Measurements from ENCODE around the gene GPHN.
"Not testable (repeated sequence)": the region's sequence is repeated elsewhere in the genome, so short reads cannot be mapped to it uniquely, and the experiment has no call there.

GPHN gene

DNA sequence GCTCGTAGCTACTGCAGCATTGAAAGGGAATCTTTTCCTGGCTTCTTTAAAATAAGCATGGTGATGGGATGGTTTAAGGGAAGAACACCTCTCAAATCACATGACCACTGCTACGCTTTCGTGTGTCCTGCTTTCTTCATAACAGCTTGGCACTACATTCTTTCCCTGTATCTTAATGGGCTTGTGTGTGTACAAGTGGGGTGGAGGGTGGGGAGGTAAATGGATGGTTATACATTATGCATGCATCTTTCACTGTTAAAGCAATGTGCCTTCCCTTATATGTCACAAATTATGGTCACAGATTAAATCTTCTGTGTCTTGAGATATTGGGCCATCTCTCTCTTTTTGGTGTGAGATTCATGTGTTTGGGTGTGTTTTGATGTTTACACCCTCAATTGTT, 511.8 kb downstream of the GPHN start:
- no peaks in the 10 kb centered on the region for H3K4me1 ChIP-seq (ENCODE audit: control insufficient read depth in 5 of 5, insufficient read depth in 5 of 5, low read length in 5 of 5)
- peaks cover 0 to 5% (median 0%) of the 10 kb centered on the region in 5 donors for H3K36me3 ChIP-seq (ENCODE audit: control insufficient read depth in 5 of 5, insufficient read depth in 5 of 5, low read length in 5 of 5)
- peaks cover 0 to 4% (median 0%) of the 10 kb centered on the region in 5 donors for H3K9me3 ChIP-seq (ENCODE audit: control insufficient read depth in 5 of 5, low read length in 5 of 5)
- no peak overlapping the region for H3K27ac ChIP-seq (ENCODE audit: low read depth, low read length)
- no peaks in the 10 kb centered on the region for H3K27me3 ChIP-seq (ENCODE audit: control insufficient read depth in 5 of 5, insufficient read depth in 4 of 5, low read length in 5 of 5)
- no peak overlapping the region for H3K9ac ChIP-seq (ENCODE audit: low read length in 5 of 5)
- no peak overlapping the region for H3K4me3 ChIP-seq (ENCODE audit: low read depth in 1 of 5, low read length in 5 of 5)

DNA sequence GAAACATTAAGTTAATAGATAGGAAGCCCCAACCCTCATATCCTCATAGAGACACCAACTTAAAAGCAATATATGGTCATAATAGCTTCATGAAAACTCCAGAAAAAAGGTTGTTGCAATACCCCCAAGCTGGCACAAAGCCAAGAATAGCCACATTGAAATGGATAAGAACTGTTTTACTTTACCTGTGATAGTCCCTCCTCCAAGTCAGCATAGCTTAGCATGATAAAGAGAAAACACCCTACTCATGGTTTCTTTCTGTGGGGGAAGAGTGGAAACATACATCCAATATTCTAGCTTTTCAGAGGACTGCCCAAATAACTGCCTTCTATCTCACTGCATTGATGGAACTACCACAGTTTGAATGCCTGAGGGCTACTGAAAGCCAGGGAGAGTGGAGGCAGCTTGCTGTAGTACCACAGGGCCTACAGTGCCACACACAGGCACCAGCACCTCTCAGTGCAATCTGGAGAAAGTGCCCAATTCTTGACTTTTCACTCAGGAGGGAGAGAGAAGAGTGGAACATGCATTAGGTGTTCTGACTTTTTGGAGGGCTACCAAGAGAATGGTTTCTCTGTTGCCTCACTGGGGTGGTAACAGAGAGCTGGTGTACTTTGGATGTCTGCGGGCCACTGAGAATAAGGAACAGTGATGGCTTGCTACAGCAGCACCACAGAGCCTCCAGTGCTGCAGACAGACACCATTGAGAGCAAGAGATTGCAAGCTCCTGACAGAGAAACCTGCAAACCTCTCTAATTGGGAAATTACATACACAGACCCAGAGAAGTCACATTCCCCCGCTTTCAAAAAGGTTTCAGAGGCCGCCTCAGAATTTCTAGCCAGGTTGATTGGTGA, 524.2 kb downstream of the GPHN start:
- no peak overlapping the region for H3K4me3 ChIP-seq (ENCODE audit: low read depth in 1 of 5, low read length in 5 of 5)

DNA sequence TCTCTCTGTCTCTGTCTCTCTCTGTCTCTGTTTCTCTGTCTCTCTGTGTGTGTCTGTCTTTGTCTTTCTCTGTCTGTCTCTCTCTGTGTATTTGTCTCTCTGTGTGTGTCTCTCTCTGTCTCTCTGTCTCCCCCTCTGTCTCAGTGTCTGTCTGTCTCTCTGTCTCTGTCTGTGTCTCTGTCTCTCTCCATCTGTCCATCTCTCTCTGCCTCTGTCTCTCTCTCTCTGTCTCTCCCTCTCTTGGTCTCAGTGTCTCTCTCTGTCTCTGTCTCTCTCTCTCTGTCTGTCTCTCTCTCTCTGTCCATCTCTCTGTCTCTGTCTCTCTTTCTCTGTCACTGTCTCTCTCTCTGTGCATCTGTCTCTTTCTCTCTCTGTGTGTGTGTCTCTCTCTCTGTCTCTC, 537.5 kb downstream of the GPHN start:
- Histone ChIP-seq H3K9me3 (ENCODE audit: control insufficient read depth in 5 of 5, low read length in 5 of 5) (peaks cover 0 to 3% (median 0%) of the 10 kb centered on the region in 5 donors), H3K4me1 (ENCODE audit: control insufficient read depth in 5 of 5, insufficient read depth in 5 of 5, low read length in 5 of 5) (no peaks in the 10 kb centered on the region), H3K4me3 (ENCODE audit: low read depth in 1 of 5, low read length in 5 of 5) (no peak overlapping the region), H3K27me3 (ENCODE audit: control insufficient read depth in 5 of 5, insufficient read depth in 4 of 5, low read length in 5 of 5) (no peaks in the 10 kb centered on the region), H3K36me3 (ENCODE audit: control insufficient read depth in 5 of 5, insufficient read depth in 5 of 5, low read length in 5 of 5) (peaks cover 0 to under 1% (median 0%) of the 10 kb centered on the region in 5 donors), H3K27ac (ENCODE audit: low read depth, low read length) (no peak overlapping the region), H3K9ac (ENCODE audit: low read length in 5 of 5) (no peak overlapping the region)

More for the DNA sequence above, 524.2 kb downstream of the GPHN start:
- no peaks in the 10 kb centered on the region for H3K4me1 ChIP-seq (ENCODE audit: control insufficient read depth in 5 of 5, insufficient read depth in 5 of 5, low read length in 5 of 5)
- peaks cover 0 to 3% (median 2%) of the 10 kb centered on the region in 5 donors for H3K36me3 ChIP-seq (ENCODE audit: control insufficient read depth in 5 of 5, insufficient read depth in 5 of 5, low read length in 5 of 5)
- peaks cover 0 to 4% (median 0%) of the 10 kb centered on the region in 5 donors for H3K9me3 ChIP-seq (ENCODE audit: control insufficient read depth in 5 of 5, low read length in 5 of 5)
- H3K27ac ChIP-seq (ENCODE audit: low read depth, low read length): no peak overlapping the region
- no peaks in the 10 kb centered on the region for H3K27me3 ChIP-seq (ENCODE audit: control insufficient read depth in 5 of 5, insufficient read depth in 4 of 5, low read length in 5 of 5)
- no peak overlapping the region for H3K9ac ChIP-seq (ENCODE audit: low read length in 5 of 5)

DNA sequence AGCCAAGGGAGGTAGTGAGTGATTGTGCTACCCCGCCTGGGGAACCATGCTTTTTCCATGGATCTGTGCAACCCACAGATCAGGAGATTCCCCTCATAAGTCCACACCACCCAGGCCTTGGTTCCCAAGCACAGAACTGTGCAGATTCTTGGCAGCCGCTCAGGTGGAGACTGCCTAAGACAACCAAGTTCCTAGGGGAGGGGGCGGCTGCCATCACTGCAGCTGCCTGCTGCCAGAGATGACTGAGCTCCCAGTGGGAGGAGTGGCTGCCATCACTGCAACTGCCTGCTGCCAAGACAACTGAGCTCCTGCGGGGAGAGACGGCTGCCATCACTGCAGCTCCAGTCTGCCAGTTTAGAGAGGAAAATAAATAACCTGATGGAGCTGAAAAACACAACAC, 542.9 kb downstream of the GPHN start:
- Histone ChIP-seq H3K4me1 (ENCODE audit: control insufficient read depth in 5 of 5, insufficient read depth in 5 of 5, low read length in 5 of 5) (no peaks in the 10 kb centered on the region), H3K27ac (ENCODE audit: low read depth, low read length) (no peak overlapping the region), H3K9ac (ENCODE audit: low read length in 5 of 5) (no peak overlapping the region), H3K9me3 (ENCODE audit: control insufficient read depth in 5 of 5, low read length in 5 of 5) (peaks cover 0 to under 1% (median 0%) of the 10 kb centered on the region in 5 donors), H3K36me3 (ENCODE audit: control insufficient read depth in 5 of 5, insufficient read depth in 5 of 5, low read length in 5 of 5) (peaks cover 0 to 7% (median 3%) of the 10 kb centered on the region in 5 donors), H3K4me3 (ENCODE audit: low read depth in 1 of 5, low read length in 5 of 5) (no peak overlapping the region), H3K27me3 (ENCODE audit: control insufficient read depth in 5 of 5, insufficient read depth in 4 of 5, low read length in 5 of 5) (no peaks in the 10 kb centered on the region)

DNA sequence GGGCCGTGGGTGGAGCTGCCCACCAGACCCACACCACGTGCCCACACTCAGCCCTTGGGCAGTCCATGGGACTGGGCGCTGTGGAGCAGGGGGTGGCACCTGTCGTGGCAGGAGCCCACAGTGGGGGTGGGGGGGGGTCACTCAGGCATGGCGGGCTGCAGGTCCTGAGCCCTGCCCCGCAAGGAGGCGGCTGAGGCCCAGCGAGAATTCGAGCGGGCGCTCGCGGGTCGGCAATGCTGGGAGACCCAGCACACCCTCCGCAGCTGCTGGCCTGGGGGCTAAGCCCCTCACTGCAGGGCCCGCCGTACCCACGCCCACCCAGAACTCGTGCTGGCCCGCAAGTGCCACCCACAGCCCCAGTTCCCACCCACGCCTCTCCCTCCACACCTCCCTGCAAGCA, 548.7 kb downstream of the GPHN start:
- H3K27me3 ChIP-seq (ENCODE audit: control insufficient read depth in 5 of 5, insufficient read depth in 4 of 5, low read length in 5 of 5): no peaks in the 10 kb centered on the region
- no peak overlapping the region for H3K9ac ChIP-seq (ENCODE audit: low read length in 5 of 5)
- H3K36me3 ChIP-seq (ENCODE audit: control insufficient read depth in 5 of 5, insufficient read depth in 5 of 5, low read length in 5 of 5): peaks cover 0 to 16% (median 4%) of the 10 kb centered on the region in 5 donors
- no peak overlapping the region for H3K4me3 ChIP-seq (ENCODE audit: low read depth in 1 of 5, low read length in 5 of 5)
- peaks cover 0 to 4% (median 0%) of the 10 kb centered on the region in 5 donors for H3K9me3 ChIP-seq (ENCODE audit: control insufficient read depth in 5 of 5, low read length in 5 of 5)
- no peaks in the 10 kb centered on the region for H3K4me1 ChIP-seq (ENCODE audit: control insufficient read depth in 5 of 5, insufficient read depth in 5 of 5, low read length in 5 of 5)
- H3K27ac ChIP-seq (ENCODE audit: low read depth, low read length): no peak overlapping the region

DNA sequence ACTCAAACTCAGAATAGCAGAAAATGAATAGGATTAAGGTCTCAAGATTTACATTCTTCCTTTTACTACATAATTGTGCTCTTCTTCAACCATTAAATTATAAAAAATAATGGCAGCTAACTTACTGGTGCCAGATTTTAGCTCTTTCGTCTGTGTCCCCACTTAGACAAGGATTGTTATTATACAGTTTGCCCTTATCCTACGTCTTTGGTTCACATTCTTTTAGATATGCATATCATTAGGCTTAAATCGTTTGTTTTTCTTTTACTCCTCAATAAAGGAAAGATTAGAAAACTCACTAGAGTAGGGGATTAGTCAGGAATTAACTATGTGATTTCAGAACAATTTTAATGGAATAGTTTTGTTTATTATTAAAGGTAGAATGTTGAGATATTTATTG, 551.6 kb downstream of the GPHN start:
- Histone ChIP-seq H3K36me3 (ENCODE audit: control insufficient read depth in 5 of 5, insufficient read depth in 5 of 5, low read length in 5 of 5) (peaks cover 0 to 25% (median 4%) of the 10 kb centered on the region in 5 donors), H3K9ac (ENCODE audit: low read length in 5 of 5) (no peak overlapping the region), H3K27ac (ENCODE audit: low read depth, low read length) (no peak overlapping the region), H3K27me3 (ENCODE audit: control insufficient read depth in 5 of 5, insufficient read depth in 4 of 5, low read length in 5 of 5) (no peaks in the 10 kb centered on the region), H3K4me1 (ENCODE audit: control insufficient read depth in 5 of 5, insufficient read depth in 5 of 5, low read length in 5 of 5) (no peaks in the 10 kb centered on the region), H3K9me3 (ENCODE audit: control insufficient read depth in 5 of 5, low read length in 5 of 5) (peaks cover 0 to 6% (median 0%) of the 10 kb centered on the region in 5 donors), H3K4me3 (ENCODE audit: low read depth in 1 of 5, low read length in 5 of 5) (no peak overlapping the region)

DNA sequence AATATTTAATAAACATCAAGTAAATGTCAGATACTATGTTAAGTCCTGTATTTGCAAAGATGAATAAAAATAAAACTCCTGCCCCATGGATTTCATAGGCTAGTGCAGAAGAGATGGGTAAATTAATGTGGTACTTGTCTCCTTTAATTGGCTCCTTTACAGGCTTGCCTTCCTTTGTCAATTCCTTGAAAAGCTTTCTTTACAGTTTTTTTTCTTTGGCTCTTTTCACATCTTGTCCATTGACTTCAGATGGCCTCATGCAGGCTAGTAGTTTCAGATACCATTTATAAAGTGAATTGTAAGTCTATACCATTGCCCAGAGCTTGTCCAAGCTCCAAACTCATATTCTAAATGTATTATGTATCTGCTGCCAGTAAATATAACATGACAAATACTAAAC, 552.6 kb downstream of the GPHN start:
- Histone ChIP-seq H3K9ac (ENCODE audit: low read length in 5 of 5) (no peak overlapping the region), H3K4me1 (ENCODE audit: control insufficient read depth in 5 of 5, insufficient read depth in 5 of 5, low read length in 5 of 5) (no peaks in the 10 kb centered on the region), H3K36me3 (ENCODE audit: control insufficient read depth in 5 of 5, insufficient read depth in 5 of 5, low read length in 5 of 5) (peaks cover 0 to 25% (median 4%) of the 10 kb centered on the region in 5 donors), H3K4me3 (ENCODE audit: low read depth in 1 of 5, low read length in 5 of 5) (no peak overlapping the region), H3K9me3 (ENCODE audit: control insufficient read depth in 5 of 5, low read length in 5 of 5) (peaks cover 0 to 6% (median 0%) of the 10 kb centered on the region in 5 donors), H3K27me3 (ENCODE audit: control insufficient read depth in 5 of 5, insufficient read depth in 4 of 5, low read length in 5 of 5) (no peaks in the 10 kb centered on the region), H3K27ac (ENCODE audit: low read depth, low read length) (no peak overlapping the region)

DNA sequence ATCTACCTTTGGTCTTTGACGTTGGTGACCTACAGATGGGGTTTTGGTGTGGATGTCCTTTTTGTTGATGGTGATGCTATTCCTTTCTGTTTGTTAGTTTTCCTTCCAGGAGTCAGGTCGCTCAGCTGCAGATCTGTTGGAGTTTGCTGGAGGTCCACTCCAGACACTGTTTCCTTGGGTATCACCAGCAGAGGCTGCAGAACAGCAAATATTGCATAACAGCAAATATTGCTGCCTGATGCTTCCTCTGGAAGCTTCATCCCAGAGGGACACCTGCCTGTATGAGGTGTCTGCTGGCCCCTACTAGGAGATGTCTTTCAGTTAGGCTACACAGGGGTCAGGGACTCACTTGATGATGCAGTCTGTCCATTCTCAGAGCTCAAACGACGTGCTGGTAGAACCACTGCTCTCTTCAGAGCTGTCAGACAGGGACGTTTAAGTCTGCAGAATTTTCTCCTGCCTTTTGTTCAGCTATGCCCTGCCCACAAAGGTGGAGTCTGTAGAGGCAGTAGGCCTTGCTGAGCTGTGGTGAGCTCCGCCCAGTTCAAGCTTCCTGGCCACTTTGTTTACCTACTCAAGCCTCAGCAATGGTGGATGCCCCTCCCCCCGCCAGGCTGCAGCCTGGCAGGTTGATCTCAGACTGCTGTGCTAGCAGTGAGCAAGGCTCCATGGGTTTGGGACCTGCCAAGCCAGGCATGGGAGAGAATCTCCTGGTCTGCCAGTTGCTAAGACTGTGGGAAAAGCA, 559.3 kb downstream of the GPHN start:
- not testable (repeated sequence) for H3K4me3 ChIP-seq (ENCODE audit: low read depth in 1 of 5, low read length in 5 of 5); H3K36me3 ChIP-seq (ENCODE audit: control insufficient read depth in 5 of 5, insufficient read depth in 5 of 5, low read length in 5 of 5); H3K27me3 ChIP-seq (ENCODE audit: control insufficient read depth in 5 of 5, insufficient read depth in 4 of 5, low read length in 5 of 5); H3K4me1 ChIP-seq (ENCODE audit: control insufficient read depth in 5 of 5, insufficient read depth in 5 of 5, low read length in 5 of 5); H3K9me3 ChIP-seq (ENCODE audit: control insufficient read depth in 5 of 5, low read length in 5 of 5); H3K9ac ChIP-seq (ENCODE audit: low read length in 5 of 5); H3K27ac ChIP-seq (ENCODE audit: low read depth, low read length)

DNA sequence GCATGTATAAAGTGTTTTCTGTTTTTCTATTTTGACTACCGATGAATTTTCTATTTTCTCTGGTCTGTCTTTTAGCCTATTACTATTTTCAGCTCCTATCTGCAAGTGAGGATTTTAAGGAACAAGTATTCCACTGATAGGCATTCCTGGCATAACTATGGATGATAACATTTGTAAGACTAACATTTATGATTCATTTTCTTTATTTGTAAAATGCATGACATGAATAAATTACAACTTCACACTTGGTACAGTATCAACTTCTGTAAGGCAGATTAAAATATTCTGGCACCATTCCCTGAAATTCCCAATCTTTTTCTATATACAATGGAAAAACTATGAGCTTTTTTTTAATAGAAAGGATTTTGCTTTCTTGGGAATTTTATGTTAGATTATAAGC, 560.3 kb downstream of the GPHN start:
- Histone ChIP-seq H3K27ac (ENCODE audit: low read depth, low read length) (no peak overlapping the region), H3K9ac (ENCODE audit: low read length in 5 of 5) (no peak overlapping the region), H3K4me3 (ENCODE audit: low read depth in 1 of 5, low read length in 5 of 5) (no peak overlapping the region), H3K36me3 (ENCODE audit: control insufficient read depth in 5 of 5, insufficient read depth in 5 of 5, low read length in 5 of 5) (peaks cover 0 to 3% (median 0%) of the 10 kb centered on the region in 5 donors), H3K27me3 (ENCODE audit: control insufficient read depth in 5 of 5, insufficient read depth in 4 of 5, low read length in 5 of 5) (no peaks in the 10 kb centered on the region), H3K4me1 (ENCODE audit: control insufficient read depth in 5 of 5, insufficient read depth in 5 of 5, low read length in 5 of 5) (no peaks in the 10 kb centered on the region), H3K9me3 (ENCODE audit: control insufficient read depth in 5 of 5, low read length in 5 of 5) (peaks cover 0 to under 1% (median 0%) of the 10 kb centered on the region in 5 donors)

DNA sequence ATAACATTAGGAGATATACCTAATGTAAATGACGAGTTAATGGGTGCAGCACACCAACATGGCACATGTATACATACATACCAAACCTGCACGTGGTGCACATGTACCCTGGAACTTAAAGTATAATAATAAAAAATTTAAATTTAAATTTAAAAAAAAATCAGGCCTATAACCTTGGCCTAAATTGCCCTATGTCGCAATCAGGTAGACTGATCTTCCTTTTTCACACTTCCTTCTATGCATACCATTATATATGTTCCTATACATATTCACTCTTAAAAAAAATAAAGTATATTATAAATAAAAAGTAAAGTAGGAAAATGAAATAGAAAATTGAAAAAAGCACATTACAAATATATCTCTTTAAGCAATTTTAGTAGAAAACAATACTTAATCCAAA, 563.6 kb downstream of the GPHN start:
- H3K9ac ChIP-seq (ENCODE audit: low read length in 5 of 5): no peak overlapping the region
- H3K36me3 ChIP-seq (ENCODE audit: control insufficient read depth in 5 of 5, insufficient read depth in 5 of 5, low read length in 5 of 5): peaks cover 0 to 8% (median 0%) of the 10 kb centered on the region in 5 donors
- no peak overlapping the region for H3K27ac ChIP-seq (ENCODE audit: low read depth, low read length)
- no peak overlapping the region for H3K4me3 ChIP-seq (ENCODE audit: low read depth in 1 of 5, low read length in 5 of 5)
- H3K9me3 ChIP-seq (ENCODE audit: control insufficient read depth in 5 of 5, low read length in 5 of 5): no peaks in the 10 kb centered on the region
- H3K4me1 ChIP-seq (ENCODE audit: control insufficient read depth in 5 of 5, insufficient read depth in 5 of 5, low read length in 5 of 5): no peaks in the 10 kb centered on the region
- no peaks in the 10 kb centered on the region for H3K27me3 ChIP-seq (ENCODE audit: control insufficient read depth in 5 of 5, insufficient read depth in 4 of 5, low read length in 5 of 5)

Measured in subcutaneous abdominal adipose tissue (tissue), 5 donors.